HG03521 (cell line): ENCODE results near the gene AGAP1.

Experiments used
- ATAC-seq: cut with Tn5 transposase; IDR thresholded peaks from one replicate; pipeline ENCODE4 v1.9.1; 2021; ENCODE audit warnings: mild to moderate bottlenecking, moderate library complexity; ENCODE audit not compliant: unreplicated experiment

Gene AGAP1

DNA sequence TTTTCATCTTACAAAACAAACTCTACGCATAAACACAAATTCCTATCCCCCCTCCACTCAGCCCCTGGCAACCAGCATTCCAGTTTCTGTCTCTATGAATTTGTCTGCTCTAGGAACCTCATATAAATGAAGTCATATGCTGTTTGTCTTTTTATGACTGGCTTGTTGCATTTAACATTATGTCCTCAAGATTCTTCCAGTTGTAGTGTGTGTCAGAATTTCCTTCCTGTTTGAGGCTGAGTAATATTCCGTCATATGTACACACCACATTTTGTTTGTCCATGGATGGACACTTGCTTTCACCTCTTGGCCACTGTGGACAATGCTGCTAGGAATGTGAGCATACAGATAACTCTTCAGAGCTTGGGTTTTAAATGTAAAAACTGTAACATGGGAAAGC is 402.2 kb downstream of the AGAP1 start:
- ATAC-seq = no peak

DNA sequence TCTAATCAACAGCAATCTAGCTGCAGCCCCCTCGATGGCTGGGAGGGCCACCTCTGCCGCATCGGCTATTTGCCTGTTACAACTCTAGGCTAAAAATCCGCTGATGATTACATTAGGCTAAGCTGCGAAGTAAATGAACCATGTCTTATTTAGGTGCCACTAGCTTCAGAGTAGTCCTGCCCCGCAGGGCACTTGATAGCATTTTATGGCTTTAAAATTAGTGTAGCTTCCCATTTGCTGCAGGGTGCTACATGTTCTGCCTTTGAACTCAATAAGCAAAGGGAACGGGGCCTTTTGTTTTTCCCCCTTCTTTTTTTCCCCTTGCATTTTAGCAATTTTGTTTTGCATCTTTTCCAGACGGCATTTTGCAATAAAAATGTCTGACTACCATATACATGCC is 404.1 kb downstream of the AGAP1 start:
- ATAC-seq = no peak

DNA sequence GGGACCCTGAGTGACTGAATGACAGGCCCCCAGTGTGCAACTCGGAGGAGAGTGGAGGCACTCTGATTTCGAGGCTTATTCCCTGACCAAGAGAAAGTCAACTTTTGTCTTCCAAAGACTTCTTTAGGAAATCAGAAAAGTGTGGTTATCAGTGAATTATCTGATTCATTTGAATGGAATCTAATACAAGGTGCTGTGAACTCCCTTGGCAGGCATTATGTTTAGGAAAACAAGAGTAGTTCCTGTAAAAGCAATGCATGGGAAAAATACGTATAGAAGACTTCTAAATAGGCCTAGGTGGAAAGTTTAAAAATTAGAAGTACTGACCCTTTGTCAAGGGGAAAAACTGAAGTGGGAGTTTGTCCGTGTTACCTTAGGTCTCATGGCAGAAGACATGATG is 404.9 kb downstream of the AGAP1 start:
- ATAC-seq = no peak

DNA sequence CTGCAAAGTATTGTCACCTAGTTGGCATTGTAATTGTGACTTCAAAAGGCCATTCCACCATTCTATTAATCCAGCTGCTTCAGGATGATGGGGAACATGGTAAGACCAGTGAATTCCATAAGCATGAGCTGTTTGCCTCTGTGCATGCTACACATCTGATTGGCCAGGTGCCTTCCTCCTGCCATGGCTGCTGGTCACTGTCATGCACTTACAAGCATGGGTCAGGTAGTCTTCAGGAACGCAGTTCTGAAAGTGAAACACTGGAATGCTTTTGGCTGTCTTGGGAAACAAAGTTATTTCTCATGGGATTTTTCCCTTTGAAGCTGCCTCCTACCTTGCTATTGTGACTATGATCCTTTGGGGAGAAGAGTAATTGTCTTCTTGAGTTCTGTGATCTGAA is 406.8 kb downstream of the AGAP1 start:
- ATAC-seq = no peak

DNA sequence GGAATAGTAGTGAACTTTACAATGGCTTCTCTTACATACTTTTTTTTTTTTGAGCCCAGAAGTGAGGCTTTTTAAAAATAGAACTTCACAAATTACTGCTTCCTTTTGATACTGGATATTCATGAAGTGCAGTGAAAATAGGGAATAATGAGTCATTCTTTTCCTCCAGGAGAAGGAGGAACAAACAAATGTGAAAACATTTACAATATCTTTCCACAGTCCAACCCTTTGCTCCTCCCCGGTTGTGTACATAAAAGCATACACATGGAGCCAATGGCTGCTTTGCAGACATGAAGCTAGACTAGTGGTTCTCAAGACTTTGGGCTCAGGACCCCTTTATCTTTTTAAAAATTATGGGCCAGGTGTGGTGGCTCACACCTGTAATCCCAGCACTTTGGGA is 407.4 kb downstream of the AGAP1 start:
- ATAC-seq = no peak

DNA sequence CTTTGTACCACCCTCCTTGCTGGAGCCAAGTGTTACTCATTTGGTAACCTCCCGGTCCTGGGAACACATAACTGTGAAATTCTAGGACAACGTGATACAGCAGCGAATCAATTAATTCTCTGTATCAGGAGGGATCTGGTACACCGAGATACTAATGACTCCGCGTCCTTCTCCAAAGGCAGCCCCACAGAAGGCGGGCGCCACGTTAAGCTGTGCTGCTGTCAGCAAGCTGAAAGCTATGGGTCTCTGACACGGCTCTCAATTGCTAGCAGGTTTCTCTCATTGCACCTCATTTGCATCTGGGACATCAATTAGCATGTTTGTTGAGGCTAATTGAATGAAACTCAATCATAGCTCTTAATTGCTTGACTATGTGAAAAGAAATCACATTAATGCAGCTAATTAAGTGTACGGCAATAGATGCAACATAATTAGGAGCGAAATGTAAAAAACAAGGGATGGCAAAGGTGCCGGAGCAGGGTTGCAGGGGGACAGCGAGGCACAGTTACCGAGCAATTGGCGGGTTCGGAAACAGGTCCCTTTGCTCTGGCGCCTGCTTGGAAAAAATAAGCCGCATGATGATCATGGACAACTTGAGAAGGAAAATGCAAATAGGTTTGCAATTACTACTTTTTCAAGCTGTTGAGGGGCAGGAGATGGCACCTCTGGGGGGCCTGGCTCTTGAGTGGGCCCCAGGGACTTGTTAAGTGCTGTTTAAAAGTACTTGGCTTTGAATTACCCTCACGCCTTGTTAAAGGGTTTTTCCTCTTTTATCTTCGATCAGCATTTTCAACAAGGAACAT is 410.1 kb downstream of the AGAP1 start:
- no peak for ATAC-seq

DNA sequence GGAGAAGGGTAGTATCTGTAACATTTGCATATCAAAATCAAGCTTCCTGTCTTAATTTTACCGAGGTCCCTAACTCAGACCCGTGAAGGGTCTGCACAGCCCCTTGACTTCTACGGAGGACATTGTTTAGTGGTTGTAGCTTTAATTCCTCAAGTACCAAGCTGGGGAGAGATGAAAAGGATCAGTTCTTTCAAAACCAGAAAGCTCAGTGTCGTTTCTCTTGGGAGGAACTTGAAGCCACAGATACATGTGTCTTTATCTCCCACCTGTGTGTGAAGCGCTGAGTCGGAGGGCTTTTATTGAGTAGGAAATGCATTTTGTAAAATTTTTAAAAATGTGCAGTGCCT is 410.7 kb downstream of the AGAP1 start:
- ATAC-seq = no peak

DNA sequence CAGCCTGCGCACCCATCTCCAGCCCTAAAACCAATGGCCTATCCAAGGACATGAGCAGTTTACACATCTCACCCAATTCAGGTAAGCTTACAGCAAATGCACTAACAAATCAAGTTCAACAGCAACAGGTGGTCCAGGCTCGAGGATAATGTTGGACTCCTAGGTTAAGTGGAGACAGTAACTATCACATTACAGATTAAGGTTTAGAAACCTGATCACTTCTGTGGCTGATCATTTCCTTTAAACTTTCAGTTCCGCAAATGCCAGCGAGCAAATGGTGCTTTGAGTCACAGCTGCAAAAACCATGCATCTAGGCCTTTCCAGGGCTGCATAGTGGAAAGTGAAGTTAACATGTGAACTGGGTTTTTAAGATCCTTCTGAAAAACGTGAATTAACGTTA is 415.0 kb downstream of the AGAP1 start:
- peak; percentile 96 for ATAC-seq

DNA sequence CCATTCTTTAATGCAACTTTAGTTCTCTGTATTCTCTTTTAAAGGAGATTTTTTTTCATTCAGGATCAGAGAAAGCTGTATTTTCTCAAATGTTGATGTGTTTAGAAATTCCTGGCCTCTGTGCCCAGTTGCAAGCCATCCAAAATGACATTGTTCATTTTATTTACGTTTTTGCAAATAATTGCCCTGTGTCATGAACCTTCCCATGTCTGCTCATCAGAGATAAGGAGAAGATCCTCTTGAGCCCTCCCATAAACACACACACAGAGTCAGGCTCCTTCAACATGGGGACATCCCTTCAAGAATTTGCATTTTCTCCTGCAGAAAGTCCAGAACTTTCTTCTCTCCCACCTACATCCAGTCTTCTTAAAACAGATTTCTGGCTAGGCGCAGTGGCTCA is 415.5 kb downstream of the AGAP1 start:
- ATAC-seq = no peak

DNA sequence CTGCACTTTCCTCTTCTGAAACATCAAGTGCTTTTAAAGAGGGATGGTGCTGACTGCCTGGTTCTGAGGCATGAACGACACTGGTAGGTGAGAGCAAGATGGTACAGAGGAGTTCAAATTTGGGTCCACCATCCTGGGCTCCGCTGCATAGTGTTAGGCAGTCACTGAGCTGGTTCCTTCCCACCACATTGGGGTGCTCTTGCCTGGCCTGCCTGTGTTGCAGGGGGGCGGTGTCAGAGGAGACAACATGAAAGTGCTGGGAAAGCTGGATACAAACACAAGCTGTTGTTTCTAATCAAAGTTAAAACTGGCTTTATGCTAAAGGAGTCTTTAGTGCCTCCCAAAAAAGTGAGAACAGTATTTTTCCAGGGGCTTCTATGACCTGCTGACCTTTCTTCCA is 416.2 kb downstream of the AGAP1 start:
- no peak for ATAC-seq

DNA sequence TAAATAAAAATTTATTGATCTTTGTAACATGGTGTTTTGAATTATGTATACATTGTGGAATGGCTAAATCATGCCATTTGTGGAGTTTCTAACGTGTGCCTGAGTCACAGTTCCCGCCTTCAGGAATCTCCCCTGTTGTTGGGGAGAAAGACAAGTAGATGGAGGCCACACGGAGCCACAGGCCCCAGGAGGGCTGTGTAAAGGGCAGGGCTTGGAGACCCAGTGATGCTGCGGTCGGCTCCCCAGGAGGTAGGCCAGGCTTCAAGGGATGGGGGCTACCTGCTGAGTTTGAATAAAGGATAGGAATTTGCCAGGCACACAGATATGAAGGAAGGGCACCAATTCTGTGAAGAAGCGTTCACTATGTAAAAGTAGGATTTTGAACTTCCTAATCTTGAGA is 417.3 kb downstream of the AGAP1 start:
- ATAC-seq = no peak

DNA sequence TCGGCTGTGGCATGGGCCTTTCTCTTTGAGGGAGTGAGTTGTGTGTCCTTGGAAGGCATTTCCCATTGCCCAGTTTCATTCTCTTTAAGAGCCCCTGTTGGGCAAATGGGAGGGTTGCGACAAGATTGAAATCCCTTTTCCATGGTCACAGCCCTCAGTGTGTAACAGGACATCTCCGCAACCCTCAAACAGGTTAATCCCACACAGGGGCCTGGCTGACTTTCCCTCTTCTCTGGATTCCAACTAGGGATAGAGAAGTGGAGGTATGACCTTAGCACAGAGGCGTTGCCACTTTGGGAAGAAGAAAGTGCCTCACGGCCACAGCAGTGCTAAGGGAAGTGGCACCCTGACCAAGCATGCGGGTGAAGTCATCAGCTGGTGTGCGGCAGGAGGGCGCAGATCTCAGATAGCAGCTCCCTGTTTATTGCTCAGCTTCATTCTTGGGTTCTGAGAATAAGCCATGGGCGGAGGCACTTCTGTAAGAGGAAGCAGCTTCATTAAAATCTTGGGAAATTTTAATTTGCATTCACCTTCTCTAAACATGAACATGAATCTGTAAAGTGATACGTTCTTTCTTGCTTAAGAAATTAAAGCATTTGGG is 417.9 kb downstream of the AGAP1 start:
- ATAC-seq = no peak

DNA sequence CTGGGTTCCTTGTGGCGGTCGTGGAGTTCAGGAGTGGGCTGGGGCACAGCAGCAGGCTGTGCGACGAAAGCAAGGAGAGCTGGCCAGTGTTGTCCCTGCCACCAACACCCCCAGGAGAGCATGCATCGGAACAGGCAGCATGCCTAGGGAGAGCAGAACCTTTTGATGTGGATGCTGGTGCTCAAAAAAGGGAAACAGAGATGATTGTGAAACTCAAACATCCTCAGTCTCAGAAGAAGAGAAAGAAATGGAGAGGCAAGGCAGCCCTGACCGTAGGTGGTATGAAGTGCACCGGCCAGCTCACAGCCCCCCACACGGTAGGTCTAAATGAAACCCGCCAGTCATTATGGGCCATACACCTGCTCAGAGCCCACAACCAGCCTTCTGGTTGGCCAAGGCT is 420.9 kb downstream of the AGAP1 start:
- ATAC-seq = no peak

DNA sequence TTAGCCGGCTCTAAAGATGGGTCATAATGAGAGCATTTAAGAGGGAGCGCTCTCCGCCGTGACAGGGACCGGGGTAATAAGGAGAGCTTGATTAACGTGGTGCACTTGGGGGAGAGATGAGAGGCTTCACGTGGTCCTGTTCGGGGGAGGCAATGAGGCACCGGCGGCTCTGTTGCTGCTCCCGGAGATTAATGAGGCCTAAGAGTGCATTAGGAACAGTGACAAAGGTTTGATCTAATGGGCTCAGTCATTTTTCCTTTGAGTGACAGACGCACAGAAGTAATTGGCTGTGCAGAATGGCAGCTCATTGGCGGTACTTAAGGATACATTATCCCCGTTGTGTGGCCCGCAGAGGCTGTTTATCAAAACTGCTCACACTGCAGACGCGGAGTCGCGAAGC is 423.7 kb downstream of the AGAP1 start:
- no peak for ATAC-seq

DNA sequence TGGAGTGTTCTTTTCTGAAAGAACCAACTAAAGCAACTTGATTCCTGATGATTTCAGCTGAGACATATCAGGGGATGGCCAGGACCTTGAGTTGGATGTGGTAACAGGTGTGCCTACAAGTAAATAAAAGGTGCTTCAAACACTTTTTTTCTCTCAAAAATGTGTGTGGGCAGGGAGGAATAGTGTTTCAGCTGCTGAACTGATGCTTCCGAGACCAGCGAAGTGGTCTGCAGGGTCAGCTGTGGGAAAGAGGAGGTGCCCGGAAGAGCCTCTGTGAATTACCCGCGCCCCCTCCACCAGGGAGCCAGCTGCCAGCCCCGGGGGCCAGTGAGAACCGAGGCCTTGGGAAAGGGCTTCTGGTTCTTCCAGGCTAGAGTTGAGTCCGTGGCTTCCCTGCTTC is 425.0 kb downstream of the AGAP1 start:
- no peak for ATAC-seq

DNA sequence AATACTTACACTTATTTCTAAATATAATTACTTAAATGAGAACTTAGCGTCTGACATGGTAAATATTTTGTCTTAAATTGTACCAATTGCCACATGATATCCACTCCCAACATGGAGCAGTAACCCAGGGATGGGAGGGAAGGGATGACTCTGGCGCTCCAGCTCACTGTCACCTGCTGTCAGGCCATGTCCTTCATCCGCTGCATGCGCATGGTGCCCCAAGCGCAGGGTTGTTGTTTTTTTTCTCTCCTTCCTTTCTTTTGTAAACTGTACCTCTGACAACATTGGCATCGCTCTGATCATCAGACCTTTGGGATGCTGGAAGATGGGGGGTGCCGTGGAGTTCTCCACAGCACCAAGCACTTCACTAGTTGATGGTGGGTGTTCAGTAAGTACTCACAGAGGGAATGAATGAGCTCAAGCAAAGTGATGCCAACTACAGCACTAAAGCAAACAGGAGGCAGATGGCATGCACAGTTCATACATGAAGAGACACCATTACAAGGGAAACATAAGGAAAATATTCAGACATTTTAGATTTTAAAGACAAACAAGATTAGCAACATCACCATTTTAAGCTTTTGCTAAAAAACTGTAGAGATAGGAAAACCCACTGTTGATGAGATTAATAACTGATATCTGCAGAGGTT is 426.5 kb downstream of the AGAP1 start:
- no peak for ATAC-seq

DNA sequence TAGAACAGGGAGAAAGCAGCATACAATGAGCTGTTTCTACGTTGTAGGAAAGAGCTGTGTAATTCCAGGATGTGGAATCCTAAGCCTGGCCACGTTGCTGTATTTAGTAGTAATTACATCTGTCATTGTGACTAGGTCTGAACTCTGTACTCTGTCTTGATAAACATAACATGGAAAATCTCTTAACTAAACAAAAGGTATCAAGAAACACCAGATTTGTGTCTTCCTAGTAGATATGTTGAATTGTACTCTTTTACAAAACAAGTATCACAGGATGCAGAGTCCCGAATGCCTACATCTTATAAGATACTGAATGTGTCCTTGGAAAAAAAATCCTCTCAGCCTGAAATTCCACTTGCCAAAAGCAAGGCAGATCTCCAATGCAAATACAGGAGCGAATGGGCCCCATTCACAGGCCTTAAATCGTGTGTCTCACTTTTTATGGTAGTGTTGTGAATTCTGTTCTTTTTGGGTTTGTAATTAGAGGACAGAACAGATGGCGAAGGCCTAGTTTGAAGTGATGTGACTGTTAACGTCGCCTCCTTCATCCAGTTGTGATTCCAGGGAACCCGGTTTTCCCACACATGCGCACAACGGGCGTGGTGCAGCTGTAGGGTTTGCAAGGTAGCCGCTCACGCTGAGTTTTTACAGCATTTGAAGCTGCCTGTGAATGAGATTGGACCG is 427.8 kb downstream of the AGAP1 start:
- no peak for ATAC-seq

DNA sequence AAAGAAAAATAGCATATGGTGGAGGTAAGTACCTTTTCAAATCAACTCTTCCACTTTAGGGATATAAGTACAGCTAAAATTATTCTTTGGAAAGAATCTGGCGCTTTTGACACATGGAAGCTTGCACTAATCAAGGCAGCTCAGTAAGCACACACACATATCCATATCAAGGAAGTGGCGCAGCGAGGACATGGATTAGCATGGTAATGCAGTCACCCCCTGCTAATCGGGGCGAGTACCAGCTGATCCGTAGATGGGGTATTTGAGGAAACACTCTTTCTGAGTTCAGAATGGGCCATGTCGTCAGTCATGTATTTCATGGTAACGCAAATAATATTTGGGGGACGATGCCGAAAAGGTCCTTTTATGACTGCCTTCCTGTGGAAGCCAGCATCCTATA is 429.0 kb downstream of the AGAP1 start:
- no peak for ATAC-seq

DNA sequence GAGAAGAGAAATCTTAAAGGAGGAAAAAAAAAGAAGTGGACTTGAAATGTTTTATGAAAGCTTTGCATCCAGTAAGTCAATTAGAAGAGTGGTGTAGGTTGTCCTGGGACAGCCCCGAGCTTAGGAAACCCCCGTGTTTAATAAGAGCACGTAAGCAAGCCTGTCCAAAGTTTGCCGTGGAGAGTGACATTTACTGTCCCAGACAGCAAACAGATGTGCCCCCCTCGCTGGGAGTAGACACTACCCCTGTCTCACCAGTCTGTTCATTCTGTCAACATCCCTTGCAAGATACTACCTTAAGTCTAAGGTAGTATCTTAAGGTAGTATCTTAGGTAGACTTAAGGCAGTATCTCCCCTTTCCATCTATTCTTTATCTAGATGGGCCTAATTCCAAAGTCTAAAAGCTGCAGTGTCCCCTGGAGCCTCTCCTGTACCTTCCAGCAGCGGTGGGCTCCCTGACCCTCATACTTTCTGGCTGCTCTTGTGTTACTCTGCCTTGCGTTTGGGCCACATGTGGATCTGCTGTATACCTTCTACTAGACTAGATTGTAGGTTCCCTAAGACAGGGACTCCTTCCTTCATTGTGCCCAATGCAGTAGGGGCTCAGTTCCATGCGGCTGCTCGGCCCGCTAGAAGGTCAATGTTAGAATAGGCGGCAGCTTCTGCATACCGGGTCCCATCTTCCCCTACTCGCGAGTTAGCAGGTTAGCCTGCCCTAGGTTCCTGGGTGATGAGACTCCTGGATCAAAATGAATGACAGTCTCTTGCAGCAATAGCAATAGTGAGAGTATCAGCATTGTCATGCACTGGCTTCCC is 430.2 kb downstream of the AGAP1 start:
- no peak for ATAC-seq

DNA sequence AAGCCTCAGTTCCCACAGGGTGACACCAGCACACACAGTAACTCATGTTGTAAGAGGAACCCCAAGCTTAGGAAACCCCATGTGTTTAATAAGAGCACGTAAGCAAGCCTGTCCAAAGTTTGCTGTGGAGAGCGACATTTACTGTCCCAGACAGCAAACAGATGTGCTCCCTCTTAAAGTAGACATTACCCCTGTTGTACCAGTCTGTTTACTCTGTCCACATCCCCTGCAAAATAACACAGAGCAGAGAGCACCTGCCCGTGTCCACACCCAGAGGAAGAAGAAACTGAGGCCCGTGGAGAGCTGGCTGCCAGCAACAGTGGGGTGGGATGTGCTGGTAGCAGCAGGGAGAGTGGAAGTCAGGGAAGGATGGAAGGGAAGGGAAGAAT is 430.8 kb downstream of the AGAP1 start:
- ATAC-seq = no peak
